SK-N-SH (cell line): ENCODE data around the gene PTPRF.

Source experiments
- CTCF ChIP-seq: fragments of 200-600 bp; sonication (generic); IDR thresholded peaks from 2 replicates; pipeline ENCODE4 v1.6.1; 2017; ENCODE audit warnings: antibody characterized with exemption, mild to moderate bottlenecking, moderate library complexity
- MXI1 ChIP-seq: IDR thresholded peaks from 2 replicates; pipeline ENCODE4 v1.6.1; 2012; ENCODE audit warnings: mild to moderate bottlenecking, low read depth, low read length, improper control_type of control experiment
- POLR2AphosphoS5 ChIP-seq: IDR thresholded peaks from 2 replicates; pipeline ENCODE4 v1.6.1; 2012; ENCODE audit warnings: low read depth, low read length
- RCOR1 ChIP-seq: fragments of 150-350 bp; IDR thresholded peaks from 2 replicates; pipeline ENCODE4 v1.6.1; 2017; ENCODE audit warnings: antibody characterized with exemption, low read length
- RFX5 ChIP-seq: IDR thresholded peaks from 2 replicates; pipeline ENCODE4 v1.6.1; 2012; ENCODE audit warnings: mild to moderate bottlenecking, improper control_type of control experiment, low read length
- RXRA ChIP-seq: IDR thresholded peaks from 2 replicates; pipeline ENCODE4 v1.4.0; 2012; ENCODE audit warnings: low read depth, mild to moderate bottlenecking, borderline replicate concordance
- TCF12 ChIP-seq: IDR thresholded peaks from 2 replicates; pipeline ENCODE4 v1.4.0; 2012
- USF2 ChIP-seq: fragments of 150-350 bp; IDR thresholded peaks from 2 replicates; pipeline ENCODE4 v1.6.1; 2017; ENCODE audit warnings: antibody characterized with exemption, low read length, low read depth, borderline replicate concordance
- TF ChIP-seq, protein P1 (sequence below): IDR thresholded peaks from 2 replicates; pipeline ENCODE4 v1.4.0; 2012; ENCODE audit warnings: low read depth
- TF ChIP-seq, protein P2 (sequence below): IDR thresholded peaks from 2 replicates; pipeline ENCODE4 v1.4.0; 2012; ENCODE audit warnings: low read depth, borderline replicate concordance

DNA sequence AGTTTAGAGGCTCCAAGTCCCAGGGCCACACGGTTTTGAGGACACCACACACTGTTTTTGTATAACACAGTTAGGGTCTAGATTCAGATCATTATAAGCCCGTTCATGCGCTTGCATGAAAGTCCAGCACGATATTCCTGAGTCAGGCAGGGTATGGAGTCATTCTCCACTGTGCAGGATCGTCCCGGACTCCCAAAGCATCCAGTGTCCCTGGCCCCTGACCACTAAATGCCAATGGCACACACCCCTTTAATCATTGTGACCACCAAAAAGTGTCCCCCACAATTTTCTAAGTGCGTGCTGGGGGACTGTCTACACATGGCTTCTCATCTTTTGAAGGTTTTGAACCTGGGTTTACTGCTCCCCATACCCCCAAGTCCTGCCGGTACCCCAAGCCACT, 27.1 kb upstream of the PTPRF start:
- TF ChIP-seq RCOR1 (no peak), RFX5 (no peak), MXI1 (no peak), USF2 (no peak), CTCF (no peak), POLR2AphosphoS5 (no peak), TCF12 (no peak), RXRA (no peak)
- TF ChIP-seq, protein P1, sequence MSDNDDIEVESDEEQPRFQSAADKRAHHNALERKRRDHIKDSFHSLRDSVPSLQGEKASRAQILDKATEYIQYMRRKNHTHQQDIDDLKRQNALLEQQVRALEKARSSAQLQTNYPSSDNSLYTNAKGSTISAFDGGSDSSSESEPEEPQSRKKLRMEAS, result no peak
- TF ChIP-seq, protein P2, sequence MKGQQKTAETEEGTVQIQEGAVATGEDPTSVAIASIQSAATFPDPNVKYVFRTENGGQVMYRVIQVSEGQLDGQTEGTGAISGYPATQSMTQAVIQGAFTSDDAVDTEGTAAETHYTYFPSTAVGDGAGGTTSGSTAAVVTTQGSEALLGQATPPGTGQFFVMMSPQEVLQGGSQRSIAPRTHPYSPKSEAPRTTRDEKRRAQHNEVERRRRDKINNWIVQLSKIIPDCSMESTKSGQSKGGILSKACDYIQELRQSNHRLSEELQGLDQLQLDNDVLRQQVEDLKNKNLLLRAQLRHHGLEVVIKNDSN, result no peak
